ENCODE results near the gene ARHGAP12.

DNA sequence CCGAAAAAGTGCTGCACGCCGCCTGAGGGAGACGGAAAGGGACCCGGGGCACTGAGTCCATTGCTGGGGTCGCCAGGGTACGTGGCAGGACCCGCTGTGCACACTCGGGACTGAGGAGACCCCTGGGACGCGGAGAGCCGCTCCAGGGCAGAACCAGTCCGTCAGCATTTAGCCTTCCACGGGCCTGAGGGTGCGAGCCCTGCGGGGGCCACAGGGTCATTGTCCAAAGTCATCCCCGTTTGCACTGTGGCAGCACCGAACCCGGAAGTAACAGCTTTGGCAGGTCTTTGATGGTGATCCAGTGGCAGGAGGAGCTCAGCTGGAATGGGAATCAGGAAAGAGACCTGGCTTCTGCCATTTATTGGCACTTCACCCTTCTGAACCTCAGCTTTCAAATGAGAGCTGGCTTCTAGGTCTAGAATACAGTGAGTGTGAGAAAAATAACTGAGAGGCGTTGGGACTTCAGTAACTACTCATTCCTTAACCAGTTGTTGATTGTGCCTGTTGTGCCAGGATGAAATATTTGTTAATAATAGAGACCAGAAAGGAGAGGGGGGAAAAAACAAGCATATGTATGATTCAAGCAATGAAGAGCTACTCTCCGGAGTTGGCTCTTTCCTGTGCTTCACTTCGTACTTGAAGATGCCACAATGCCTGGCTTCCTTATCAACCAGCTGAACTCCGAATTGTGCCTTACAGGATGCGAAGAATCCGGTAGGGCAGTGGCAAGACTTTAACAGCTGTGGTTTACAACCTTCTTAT is 811 bp upstream of the ARHGAP12 start:
- no peak for TF ChIP-seq CTCF (IDR thresholded peaks at IDR 0.05; ENCODE audit: insufficient read depth, low read length, poor library complexity, severe bottlenecking)
- TF ChIP-seq EZH2phosphoT487 (conservative IDR thresholded peaks at IDR 0.05; ENCODE audit: low read length): no peak

Measured in SU-DHL-6 (cell line).